HT-29 (cell line): ENCODE results near the gene PNMA1. TPM values are rescaled to one million over a fixed set of nuclear protein-coding genes. Genes with fewer than 3 reads are reported as not detected.

ENCODE experiments used
- DNase-seq: peaks from one replicate; pipeline ENCODE4 v3.0.0-alpha.2; 2015; ENCODE audit warnings: low spot score
- small RNA-seq: library from RNA; depleted of rRNA; stranded (forward); fragments of <200 nt; gene quantifications from one replicate; pipeline ENCODE3, GENCODE V24; 2014
- total RNA-seq: library from RNA; depleted of rRNA; stranded (reverse); fragments of >200 nt; shearing (Covaris generic); gene quantifications from 2 replicates; pipeline ENCODE4 v1.2.3, GENCODE V29; 2014; rRNA removed

The PNMA1 gene
- total RNA-seq, 1 experiment from 2014 or later, result 7.5 TPM

DNA sequence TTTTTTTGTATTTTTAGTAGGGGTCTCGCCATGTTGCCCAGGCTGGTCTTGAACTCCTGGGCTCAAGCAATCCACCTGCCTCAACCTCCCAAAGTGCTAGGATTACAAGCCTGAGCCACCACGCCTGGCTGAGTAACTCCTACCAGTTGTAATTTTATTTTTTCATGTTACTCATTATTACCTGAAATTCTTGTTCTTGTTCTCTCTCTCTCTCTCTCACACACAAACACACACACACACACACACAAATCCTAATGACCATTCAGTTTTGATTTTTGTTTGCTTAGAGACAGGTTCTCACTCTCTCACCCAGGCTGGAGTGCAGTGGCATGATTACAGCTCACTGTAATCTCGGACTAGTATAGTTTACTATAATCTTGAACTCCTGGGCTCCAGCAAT is 39.2 kb downstream of the PNMA1 start:
- no peak for DNase-seq

- no peak for DNase-seq
Measured at GRCh38 chr14:73667854-73668253, 46.3 kb downstream of the PNMA1 start.

GRCh38 chr14:73666583-73666982 is 47.6 kb downstream of the PNMA1 start:
- no peak for DNase-seq

GRCh38 chr14:73665130-73665529 is 49.1 kb downstream of the PNMA1 start:
- DNase-seq, result no peak

DNA sequence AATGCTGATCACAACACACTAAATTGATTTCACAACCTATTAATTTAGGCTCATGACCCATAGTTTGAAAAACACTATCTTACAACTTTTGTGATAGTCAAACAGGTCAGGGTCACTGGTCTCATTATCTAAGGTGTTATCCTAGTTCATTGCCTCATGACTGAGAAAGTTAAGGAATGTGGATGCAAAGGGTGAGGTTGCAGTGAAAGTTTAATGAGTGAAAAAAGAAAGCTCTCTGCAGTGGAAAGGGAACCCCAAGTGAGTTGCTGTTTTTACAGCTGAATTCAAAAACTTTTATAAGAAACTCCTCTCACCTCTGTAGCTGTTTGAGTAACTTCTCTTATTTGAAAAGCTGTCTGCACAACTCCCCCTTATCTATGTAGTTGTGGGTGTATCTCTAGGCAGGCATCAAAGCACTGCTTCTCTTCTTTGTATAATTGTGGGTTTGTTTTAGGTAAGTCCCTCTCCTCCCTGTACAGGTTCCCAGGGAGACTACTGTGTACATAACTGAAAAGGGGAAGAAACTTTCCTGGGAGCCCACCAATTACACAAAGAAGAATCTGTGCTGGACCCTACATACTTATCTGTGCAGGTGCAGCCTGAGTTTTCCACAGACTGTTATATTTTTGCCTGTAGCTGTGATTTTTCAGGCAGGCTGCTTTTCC is 50.5 kb downstream of the PNMA1 start:
- DNase-seq, result no peak

DNA sequence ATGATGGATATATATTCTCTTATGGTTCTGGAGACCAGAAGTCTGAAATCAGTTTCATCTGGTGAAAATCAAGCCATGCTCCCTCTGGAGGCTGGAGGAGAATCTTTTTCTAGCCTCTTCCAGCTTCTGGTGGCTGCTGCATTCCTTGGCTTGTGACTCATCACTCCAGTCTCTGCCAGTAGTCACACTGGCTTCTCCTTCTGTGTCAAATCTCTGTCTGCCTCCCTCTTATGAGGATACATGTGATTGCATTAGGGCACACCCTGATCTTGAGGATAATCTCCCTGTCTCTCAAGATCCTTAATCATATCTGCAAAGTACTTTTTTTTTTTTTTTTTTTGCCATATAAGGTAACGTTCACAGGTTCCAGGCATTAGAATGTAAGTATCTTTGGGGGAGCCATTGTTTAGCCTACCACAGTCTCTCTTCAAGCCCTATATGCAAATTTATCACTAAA is 51.7 kb downstream of the PNMA1 start:
- DNase-seq, result peak; percentile 71

DNA sequence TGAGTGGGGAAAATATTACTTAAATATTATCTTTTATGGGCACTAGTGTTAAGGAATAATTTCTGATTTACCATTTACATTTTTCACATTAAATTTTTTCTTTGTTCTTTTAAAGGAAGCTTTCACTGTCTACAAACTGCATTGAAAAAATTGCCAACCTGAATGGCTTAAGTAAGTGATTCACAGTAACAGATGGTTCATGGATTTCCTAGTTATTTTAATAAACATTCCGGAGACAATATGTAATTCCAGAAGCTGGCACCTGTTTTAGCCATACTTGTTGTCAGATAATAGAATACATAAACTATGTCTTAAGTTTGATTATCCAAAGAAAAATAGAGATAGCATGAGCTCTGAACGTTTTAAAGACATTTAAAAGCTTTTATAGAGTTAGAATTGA is 52.3 kb downstream of the PNMA1 start:
- DNase-seq, result no peak

Small RNAs within 50 kb of the gene (small RNA-seq; reads per million reads assigned to genes)
- not detected for gene MIR4505

Other genes starting within 250 kb of the PNMA1 start
- gene RIOX1, start 223.5 kb downstream of the PNMA1 start, total RNA-seq, result 17.9 and 23.3 TPM in 2 replicates
- gene ACOT1, start 177.2 kb downstream of the PNMA1 start, total RNA-seq, result 4.0 and 4.1 TPM in 2 replicates
- gene HEATR4, start 155.4 kb downstream of the PNMA1 start, total RNA-seq, result 0.10 TPM in 1 of 2 replicates, not detected in the other
- gene ACOT2, start 145.2 kb downstream of the PNMA1 start, total RNA-seq, result 18.3 and 19.2 TPM in 2 replicates
- gene ACOT4, start 122.5 kb downstream of the PNMA1 start, total RNA-seq, result 3.3 and 3.5 TPM in 2 replicates
- not detected in 2 replicates for gene ACOT6, start 101.9 kb downstream of the PNMA1 start, total RNA-seq
- gene DNAL1, start 69.4 kb downstream of the PNMA1 start, total RNA-seq, result 1.1 and 3.2 TPM in 2 replicates
- gene PTGR2, start 137.4 kb upstream of the PNMA1 start, total RNA-seq, result 2.5 and 4.2 TPM in 2 replicates
- gene ZNF410, start 172.5 kb upstream of the PNMA1 start, total RNA-seq, result 18.5 and 21.7 TPM in 2 replicates
- 0.31 and 0.39 TPM in 2 replicates for gene FAM161B, start 235.7 kb upstream of the PNMA1 start, total RNA-seq
- 13.1 and 21.5 TPM in 2 replicates for gene COQ6, start 235.9 kb upstream of the PNMA1 start, total RNA-seq